HL-60 (cell line): ENCODE results near the gene AFDN.
A peak's percentile ranks its signal among the peaks of the same experiment; 100 is the strongest.

Experiments used
- DNase-seq, 2 experiments: peaks; one replicate each; pipeline ENCODE4 v3.0.0-alpha.2; 2010 to 2020; ENCODE audit warnings: low read depth in 1 of 2, low spot score in 1 of 2
- H3K27ac ChIP-seq: fragments of 250-450 bp; sonication (Bioruptor Pico); replicated peaks from 2 replicates; pipeline ENCODE4 v1.5.1; 2020; ENCODE audit warnings: mild to moderate bottlenecking, moderate library complexity
- H3K27me3 ChIP-seq: fragments of 250-450 bp; sonication (Bioruptor Pico); 2 replicates; pipeline ENCODE4 v1.5.1; 2021; ENCODE audit warnings: mild to moderate bottlenecking, moderate library complexity; ENCODE audit not compliant: insufficient read depth, poor library complexity, severe bottlenecking
- H3K4me3 ChIP-seq: replicated peaks from 2 replicates; pipeline ENCODE4 v1.5.1; 2011; ENCODE audit warnings: mild to moderate bottlenecking, control low read depth, low read length; ENCODE audit not compliant: insufficient read depth
- CTCF ChIP-seq: IDR thresholded peaks from one replicate; pipeline ENCODE4 v1.5.1; 2011; ENCODE audit warnings: low read length, control low read depth, inconsistent platforms; ENCODE audit not compliant: insufficient read depth
- GABPA ChIP-seq: IDR thresholded peaks from 2 replicates; pipeline ENCODE4 v1.6.1; 2012; ENCODE audit warnings: low read depth
- POLR2AphosphoS5 ChIP-seq: IDR thresholded peaks from 2 replicates; pipeline ENCODE4 v1.6.1; 2012; ENCODE audit warnings: low read depth
- REST ChIP-seq: IDR thresholded peaks from 2 replicates; pipeline ENCODE4 v1.6.1; 2012; ENCODE audit warnings: low read depth; ENCODE audit not compliant: insufficient replicate concordance
- SPI1 ChIP-seq: IDR thresholded peaks from 2 replicates; pipeline ENCODE4 v1.6.1; 2012; ENCODE audit warnings: low read depth, mild to moderate bottlenecking, borderline replicate concordance
- long read RNA-seq: library from polyadenylated mRNA; unstranded; transcript quantifications from one replicate; pipeline ENCODE4 v2.0.0, GENCODE V29; 2020

The AFDN gene
- long read RNA-seq, partial matches to known transcripts, result 3 of 3 reads
- long read RNA-seq, other reads (novel, unspliced or antisense), result 0 of 3 reads

DNA sequence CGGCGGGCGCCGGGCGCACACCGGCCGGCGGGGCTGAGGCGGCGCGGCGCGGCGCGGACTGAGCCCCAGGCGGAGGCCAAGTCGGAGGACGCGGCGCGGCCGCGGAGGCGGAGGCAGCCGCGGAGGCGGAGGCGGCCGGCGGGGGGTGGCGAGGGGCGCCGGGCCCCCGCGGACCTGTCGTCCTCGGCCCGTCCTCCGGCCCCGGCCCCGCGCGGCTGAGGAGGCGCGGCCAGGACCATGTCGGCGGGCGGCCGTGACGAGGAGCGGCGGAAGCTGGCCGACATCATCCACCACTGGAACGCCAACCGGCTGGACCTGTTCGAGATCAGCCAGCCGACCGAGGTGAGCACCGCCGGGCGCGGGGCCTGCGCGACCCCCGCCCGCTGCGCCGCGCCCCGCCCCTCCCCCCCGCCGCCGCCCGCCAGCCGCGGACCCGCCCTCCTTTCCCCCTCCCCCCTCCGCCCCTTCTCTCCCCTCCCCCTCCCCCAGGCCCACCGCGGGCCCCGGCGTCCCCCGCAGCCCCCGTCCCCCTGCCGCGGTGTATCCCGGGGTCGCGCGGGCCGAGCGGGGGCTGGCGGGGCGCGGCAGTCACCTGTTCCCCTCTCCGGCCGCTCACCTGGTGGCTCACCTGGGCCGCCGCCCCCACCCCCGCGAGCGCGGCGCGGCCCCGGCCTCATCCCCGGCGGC is at the start of gene AFDN:
Gene AFDN, plus strand, starts transcription at position 16 of the 687 bp plus-strand sequence. Its CDS starts 222 bp downstream, at position 238.
- Histone ChIP-seq H3K27ac (no peak within 1 kb of the TSS), H3K27me3 (peaks cover 31% of the 10 kb centered on the region), H3K4me3 (peak within 1 kb of the TSS; percentile 50)
- no peak for TF ChIP-seq GABPA
- no peak for TF ChIP-seq CTCF
- no peak for TF ChIP-seq SPI1
- TF ChIP-seq REST, result no peak
- TF ChIP-seq POLR2AphosphoS5, result no peak
- no peak for DNase-seq

GRCh38 chr6:167778497-167779128 is 48.1 kb upstream of the AFDN start:
- TF ChIP-seq GABPA, result no peak
- no peak for TF ChIP-seq SPI1
- TF ChIP-seq POLR2AphosphoS5, result no peak
- TF ChIP-seq REST, result no peak
- TF ChIP-seq CTCF, result no peak
- Histone ChIP-seq H3K27ac (no peak overlapping the region), H3K27me3 (no peaks in the 10 kb centered on the region), H3K4me3 (no peak overlapping the region)
- DNase-seq, result no peak

GRCh38 chr6:167779129-167779992 is 47.4 kb upstream of the AFDN start:
- TF ChIP-seq POLR2AphosphoS5, result no peak
- TF ChIP-seq REST, result no peak
- TF ChIP-seq SPI1, result no peak
- no peak for TF ChIP-seq CTCF
- no peak for TF ChIP-seq GABPA
- no peak for DNase-seq
- no peak overlapping the region for H3K4me3 ChIP-seq
- no peaks in the 10 kb centered on the region for H3K27me3 ChIP-seq
- H3K27ac ChIP-seq, result no peak overlapping the region
